Trophoblast cell (in vitro differentiated cells and primary cell): ENCODE results near the gene ATP5IF1.

Experiments used
- DNase-seq, 2 donors: peaks; one replicate each; pipeline ENCODE4 v3.0.0-alpha.2; 2016
- H2AFZ ChIP-seq: 2 replicates; pipeline ENCODE4 v1.6.1; 2013; ENCODE audit warnings: low read length, moderate library complexity, mild to moderate bottlenecking; ENCODE audit not compliant: insufficient read depth, poor library complexity
- H2AK5ac ChIP-seq: 2 replicates; pipeline ENCODE4 v1.6.1; 2013; ENCODE audit warnings: mild to moderate bottlenecking, low read length
- H2BK120ac ChIP-seq: 2 replicates; pipeline ENCODE4 v1.6.1; 2013; ENCODE audit warnings: low read length, mild to moderate bottlenecking, moderate library complexity; ENCODE audit not compliant: insufficient read depth, poor library complexity
- H2BK12ac ChIP-seq: 2 replicates; pipeline ENCODE4 v1.6.1; 2013; ENCODE audit warnings: mild to moderate bottlenecking, low read length, moderate library complexity
- H2BK5ac ChIP-seq: 2 replicates; pipeline ENCODE4 v1.6.1; 2013; ENCODE audit warnings: low read length, low read depth, moderate library complexity, mild to moderate bottlenecking; ENCODE audit not compliant: poor library complexity
- H3K14ac ChIP-seq: 2 replicates; pipeline ENCODE4 v1.6.1; 2013; ENCODE audit warnings: mild to moderate bottlenecking, low read length
- H3K18ac ChIP-seq: 2 replicates; pipeline ENCODE4 v1.6.1; 2013; ENCODE audit warnings: mild to moderate bottlenecking, low read length
- H3K23ac ChIP-seq: 2 replicates; pipeline ENCODE4 v1.6.1; 2013; ENCODE audit warnings: low read length
- H3K27ac ChIP-seq: 2 replicates; pipeline ENCODE4 v1.5.1; 2013; ENCODE audit warnings: low read depth, mild to moderate bottlenecking, inconsistent platforms, low read length, moderate library complexity
- H3K27me3 ChIP-seq: 2 replicates; pipeline ENCODE4 v1.6.1; 2013; ENCODE audit warnings: inconsistent platforms, mild to moderate bottlenecking, low read length, moderate library complexity; ENCODE audit not compliant: insufficient read depth
- H3K36me3 ChIP-seq, 2 experiments: 1 replicate in 1 of 2; 2 replicates in 1 of 2; pipeline ENCODE4 v1.6.1; 2013; ENCODE audit warnings: low read length in 2 of 2, mild to moderate bottlenecking in 2 of 2, moderate library complexity in 1 of 2; ENCODE audit not compliant: insufficient read depth in 2 of 2, control insufficient read depth in 1 of 2
- H3K4ac ChIP-seq: 2 replicates; pipeline ENCODE4 v1.6.1; 2013; ENCODE audit warnings: low read depth, mild to moderate bottlenecking, low read length, moderate library complexity
- H3K4me1 ChIP-seq, 2 experiments: 1 replicate in 1 of 2; 2 replicates in 1 of 2; pipeline ENCODE4 v1.6.1; 2013; ENCODE audit warnings: low read length in 2 of 2, mild to moderate bottlenecking in 2 of 2, moderate library complexity in 1 of 2; ENCODE audit not compliant: insufficient read depth in 2 of 2, control insufficient read depth in 1 of 2
- H3K4me2 ChIP-seq: 2 replicates; pipeline ENCODE4 v1.6.1; 2013; ENCODE audit warnings: inconsistent platforms, mild to moderate bottlenecking, low read length, moderate library complexity
- H3K4me3 ChIP-seq: 2 replicates; pipeline ENCODE4 v1.5.1; 2013; ENCODE audit warnings: mild to moderate bottlenecking, low read depth, low read length, inconsistent platforms
- H3K79me1 ChIP-seq: one replicate; pipeline ENCODE4 v1.6.1; 2013; ENCODE audit warnings: low read length
- H3K79me2 ChIP-seq: 2 replicates; pipeline ENCODE4 v1.6.1; 2013; ENCODE audit warnings: low read length, mild to moderate bottlenecking; ENCODE audit not compliant: control insufficient read depth, insufficient read depth, poor library complexity
- H3K9ac ChIP-seq: 2 replicates; pipeline ENCODE4 v1.6.1; 2013; ENCODE audit warnings: mild to moderate bottlenecking, low read length
- H3K9me3 ChIP-seq: 2 replicates; pipeline ENCODE4 v1.6.1; 2013; ENCODE audit warnings: low read depth, mild to moderate bottlenecking, control low read depth, inconsistent platforms, low read length; ENCODE audit not compliant: insufficient read depth
- H4K12ac ChIP-seq: 2 replicates; pipeline ENCODE4 v1.6.1; 2013; ENCODE audit warnings: low read depth, mild to moderate bottlenecking, low read length, moderate library complexity
- H4K8ac ChIP-seq: 2 replicates; pipeline ENCODE4 v1.6.1; 2013; ENCODE audit warnings: low read depth, mild to moderate bottlenecking, low read length, moderate library complexity
- H4K91ac ChIP-seq: one replicate; pipeline ENCODE4 v1.6.1; 2013; ENCODE audit warnings: low read depth, mild to moderate bottlenecking, low read length, moderate library complexity
- WGBS: extraction: QIAGEN DNeasy Blood & Tissue Kit; methylation state at CpG from one replicate; pipeline ENCODE4 v1.1.7; 2013; ENCODE audit warnings: missing lambda C conversion rate; ENCODE audit not compliant: insufficient read length, insufficient coverage; ENCODE audit errors: extremely low coverage; 5-methylcytosine and 5-hydroxymethylcytosine counted together

The ATP5IF1 gene

GRCh38 chr1:28272215-28272852, 36.4 kb downstream of the ATP5IF1 start:
- no peak overlapping the region for H4K8ac ChIP-seq

GRCh38 chr1:28273216-28273860, 37.4 kb downstream of the ATP5IF1 start:
- no peak overlapping the region for H3K9ac ChIP-seq
- no peak overlapping the region for H4K91ac ChIP-seq
- H3K79me2 ChIP-seq, result no peaks in the 10 kb centered on the region
- H2AK5ac ChIP-seq, result no peak overlapping the region
- no peak overlapping the region for H2BK5ac ChIP-seq
- no peak overlapping the region for H4K8ac ChIP-seq
- DNase-seq, result no peak
- H2BK12ac ChIP-seq, result no peak overlapping the region
- no peak overlapping the region for H3K4ac ChIP-seq
- no peak overlapping the region for H3K4me3 ChIP-seq
- H3K18ac ChIP-seq, result no peak overlapping the region
- no peak overlapping the region for H3K4me2 ChIP-seq
- peaks cover 4 to 5% of the 10 kb centered on the region in 2 experiments for H3K4me1 ChIP-seq
- no peak overlapping the region for H2BK120ac ChIP-seq
- no peak overlapping the region for H4K12ac ChIP-seq
- peaks cover 46 to 49% of the 10 kb centered on the region in 2 experiments for H3K36me3 ChIP-seq
- no peak overlapping the region for H3K27ac ChIP-seq
- no peak overlapping the region for H2AFZ ChIP-seq
- H3K79me1 ChIP-seq, result no peaks in the 10 kb centered on the region
- no peaks in the 10 kb centered on the region for H3K27me3 ChIP-seq
- H3K9me3 ChIP-seq, result no peaks in the 10 kb centered on the region
- H3K23ac ChIP-seq, result peak overlapping the region; percentile 87
- no CpG with 5 or more reads among the region's 17 CpGs for WGBS
- H3K14ac ChIP-seq, result no peak overlapping the region

More at GRCh38 chr1:28272215-28272852, 36.4 kb downstream of the ATP5IF1 start:
- no peak overlapping the region for H3K23ac ChIP-seq
- H3K14ac ChIP-seq, result no peak overlapping the region
- H3K27ac ChIP-seq, result no peak overlapping the region
- H2AK5ac ChIP-seq, result no peak overlapping the region
- no peak overlapping the region for H2BK12ac ChIP-seq
- no peaks in the 10 kb centered on the region for H3K9me3 ChIP-seq
- no peak overlapping the region for H3K4ac ChIP-seq
- H3K4me2 ChIP-seq, result no peak overlapping the region
- peaks cover 3% of the 10 kb centered on the region for H3K79me2 ChIP-seq
- no peak overlapping the region for H2BK120ac ChIP-seq
- DNase-seq, result no peak
- H3K4me1 ChIP-seq, result peaks cover 5 to 8% of the 10 kb centered on the region in 2 experiments
- no peaks in the 10 kb centered on the region for H3K27me3 ChIP-seq
- no peak overlapping the region for H2AFZ ChIP-seq
- no CpG with 5 or more reads among the region's 20 CpGs for WGBS
- H4K12ac ChIP-seq, result no peak overlapping the region
- peak overlapping the region; percentile 8 for H3K18ac ChIP-seq
- H3K79me1 ChIP-seq, result no peaks in the 10 kb centered on the region
- H4K91ac ChIP-seq, result no peak overlapping the region
- no peak overlapping the region for H2BK5ac ChIP-seq
- peaks cover 43% of the 10 kb centered on the region in 2 experiments for H3K36me3 ChIP-seq
- H3K4me3 ChIP-seq, result no peak overlapping the region
- no peak overlapping the region for H3K9ac ChIP-seq

DNA sequence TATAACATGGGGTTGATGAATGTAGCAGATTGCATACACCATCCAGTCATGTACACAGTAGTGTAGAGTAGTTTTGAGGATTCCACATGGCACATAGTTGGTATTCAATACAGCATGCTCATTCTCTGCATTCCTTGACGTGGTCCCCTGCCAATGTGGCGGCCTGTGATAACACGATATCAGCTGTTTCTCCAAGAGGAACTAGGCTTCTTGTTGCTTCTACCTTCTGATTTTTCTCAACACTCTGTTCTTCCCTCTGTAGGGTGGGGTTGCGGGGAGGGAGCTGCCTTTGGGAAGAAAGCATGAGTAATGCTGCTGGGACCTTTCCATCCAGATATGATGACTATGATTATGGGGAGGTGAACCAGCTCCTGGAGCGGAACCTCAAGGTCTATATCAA, 42.8 kb downstream of the ATP5IF1 start:
- H3K9me3 ChIP-seq, result no peaks in the 10 kb centered on the region
- no peak overlapping the region for H3K27ac ChIP-seq
- no peak overlapping the region for H4K12ac ChIP-seq
- H3K4me3 ChIP-seq, result no peak overlapping the region
- no peak for DNase-seq
- H3K18ac ChIP-seq, result no peak overlapping the region
- no peak overlapping the region for H2AFZ ChIP-seq
- H3K4ac ChIP-seq, result no peak overlapping the region
- no peaks in the 10 kb centered on the region for H3K79me2 ChIP-seq
- no peaks in the 10 kb centered on the region for H3K27me3 ChIP-seq
- no peaks in the 10 kb centered on the region for H3K79me1 ChIP-seq
- no peaks in the 10 kb centered on the region for H3K4me1 ChIP-seq
- H3K14ac ChIP-seq, result no peak overlapping the region
- peaks cover 59 to 60% of the 10 kb centered on the region in 2 experiments for H3K36me3 ChIP-seq
- no CpG with 5 or more reads among the region's 5 CpGs for WGBS
- no peak overlapping the region for H3K9ac ChIP-seq
- H4K8ac ChIP-seq, result no peak overlapping the region
- H3K4me2 ChIP-seq, result no peak overlapping the region
- no peak overlapping the region for H2BK12ac ChIP-seq
- H2BK120ac ChIP-seq, result no peak overlapping the region
- no peak overlapping the region for H4K91ac ChIP-seq
- H3K23ac ChIP-seq, result no peak overlapping the region
- H2AK5ac ChIP-seq, result no peak overlapping the region
- no peak overlapping the region for H2BK5ac ChIP-seq

DNA sequence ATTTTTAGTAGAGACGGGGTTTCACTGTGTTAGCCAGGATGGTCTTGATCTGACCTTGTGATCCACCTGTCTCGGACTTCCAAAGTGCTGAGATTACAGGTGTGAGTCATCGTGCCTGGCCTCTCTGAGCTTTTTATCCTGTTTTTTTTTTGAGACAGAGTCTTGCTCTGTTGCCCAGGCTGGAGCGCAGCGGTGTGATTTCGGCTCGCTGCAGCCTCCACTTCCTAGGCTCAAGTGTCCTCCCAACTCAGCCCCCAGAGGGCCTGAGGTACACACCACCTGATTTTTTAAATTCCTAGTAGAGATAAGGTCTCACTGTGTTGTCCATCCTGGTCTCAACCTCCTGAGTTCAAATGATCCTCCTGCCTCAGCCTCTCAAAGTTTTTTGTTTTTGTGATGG, 43.8 kb downstream of the ATP5IF1 start:
- Histone ChIP-seq H2BK12ac (no peak overlapping the region), H3K4me2 (no peak overlapping the region), H2BK5ac (no peak overlapping the region), H3K27ac (no peak overlapping the region), H2AFZ (no peak overlapping the region), H3K27me3 (no peaks in the 10 kb centered on the region), H3K9me3 (no peaks in the 10 kb centered on the region), H3K4ac (no peak overlapping the region), H3K23ac (no peak overlapping the region), H3K4me3 (no peak overlapping the region), H3K4me1 (no peaks in the 10 kb centered on the region), H3K9ac (no peak overlapping the region), H3K18ac (no peak overlapping the region), H3K36me3 (peaks cover 49 to 51% of the 10 kb centered on the region in 2 experiments), H4K8ac (no peak overlapping the region), H4K12ac (no peak overlapping the region), H4K91ac (no peak overlapping the region), H2AK5ac (no peak overlapping the region), H3K14ac (no peak overlapping the region), H3K79me2 (no peaks in the 10 kb centered on the region), H3K79me1 (no peaks in the 10 kb centered on the region), H2BK120ac (no peak overlapping the region)
- peak; percentile 62 to 74 for DNase-seq
- WGBS, result no CpG with 5 or more reads among the region's 7 CpGs
